Fibroblast of lung (primary cell): ENCODE measurements around the gene FXYD1. TPM values are rescaled to one million over a fixed set of nuclear protein-coding genes. Genes with fewer than 3 reads are reported as not detected.

Experiments used
- DNase-seq, 2 donors: peaks; one replicate each; pipeline versions ENCODE4 v3.0.0 to v3.0.0-alpha.2; 2010; ENCODE audit warnings: low read depth in 2 of 2
- H2AFZ ChIP-seq: 2 replicates; pipeline ENCODE4 v1.5.1; 2012; ENCODE audit warnings: low read length, control low read depth, inconsistent platforms
- H3K27ac ChIP-seq: 2 replicates; pipeline ENCODE4 v1.5.1; 2011; ENCODE audit warnings: low read length, control low read depth; ENCODE audit not compliant: insufficient read depth
- H3K27me3 ChIP-seq: 2 replicates; pipeline ENCODE4 v1.5.1; 2011; ENCODE audit warnings: mild to moderate bottlenecking, low read length; ENCODE audit not compliant: control insufficient read depth, insufficient read depth
- H3K36me3 ChIP-seq: 2 replicates; pipeline ENCODE4 v1.5.1; 2011; ENCODE audit warnings: low read length; ENCODE audit not compliant: control insufficient read depth, insufficient read depth
- H3K4me1 ChIP-seq: 2 replicates; pipeline ENCODE4 v1.5.1; 2011; ENCODE audit warnings: low read length; ENCODE audit not compliant: control insufficient read depth, insufficient read depth; ENCODE audit errors: extremely low read depth
- H3K4me2 ChIP-seq: 2 replicates; pipeline ENCODE4 v1.5.1; 2011; ENCODE audit warnings: low read length, control low read depth; ENCODE audit not compliant: insufficient read depth; ENCODE audit errors: extremely low read depth
- H3K4me3 ChIP-seq, 4 experiments: fragments of 200-600 bp in 1 of 4; sonication (generic) in 1 of 4; replicated peaks in 1 of 4; 2 replicates each; pipeline ENCODE4 v1.5.1; 2011 to 2016; ENCODE audit warnings: low read length in 4 of 4, low read depth in 3 of 4, mild to moderate bottlenecking in 3 of 4, control low read depth in 2 of 4, inconsistent platforms in 1 of 4, mixed read lengths in 1 of 4; ENCODE audit not compliant: insufficient read depth in 1 of 4; ENCODE audit errors: control extremely low read depth in 1 of 4
- H3K79me2 ChIP-seq: 2 replicates; pipeline ENCODE4 v1.5.1; 2012; ENCODE audit warnings: mild to moderate bottlenecking, low read length, inconsistent platforms; ENCODE audit not compliant: control insufficient read depth, insufficient read depth
- H3K9ac ChIP-seq: 2 replicates; pipeline ENCODE4 v1.5.1; 2011; ENCODE audit warnings: mild to moderate bottlenecking, low read length, control low read depth; ENCODE audit not compliant: insufficient read depth
- H3K9me3 ChIP-seq: 2 replicates; pipeline ENCODE4 v1.5.1; 2012; ENCODE audit warnings: low read depth, low read length; ENCODE audit not compliant: control insufficient read depth, insufficient read depth
- H4K20me1 ChIP-seq: 2 replicates; pipeline ENCODE4 v1.5.1; 2011; ENCODE audit warnings: low read length; ENCODE audit not compliant: control insufficient read depth, insufficient read depth; ENCODE audit errors: extremely low read depth
- EZH2 ChIP-seq: IDR thresholded peaks from 2 replicates; pipeline ENCODE4 v1.5.1; 2012; ENCODE audit warnings: low read length, control low read depth, mild to moderate bottlenecking; ENCODE audit errors: missing control alignments
- polyA plus RNA-seq, 2 donors: library from polyadenylated mRNA; depleted of rRNA in 1 of 2; stranded (reverse) in 1 of 2; unstranded in 1 of 2; fragments of >200 nt; gene quantifications; 2 replicates each; pipeline ENCODE4 v1.2.1, GENCODE V29; 2011 to 2012; ENCODE audit warnings: missing spikeins in 1 of 2
- total RNA-seq: library from RNA; depleted of rRNA; stranded (reverse); fragments of >200 nt; gene quantifications from 2 replicates; pipeline ENCODE4 v1.2.1, GENCODE V29; 2014
- TF ChIP-seq, protein P1 (sequence below), 2 donors: IDR thresholded peaks in 1 of 2; conservative IDR thresholded peaks in 1 of 2; 1 replicate in 1 of 2; 2 replicates in 1 of 2; pipeline ENCODE4 v1.5.1; 2011 to 2012; ENCODE audit warnings: low read length in 2 of 2, control low read depth in 1 of 2, inconsistent platforms in 1 of 2, low read depth in 1 of 2, mild to moderate bottlenecking in 1 of 2

Gene FXYD1
- total and polyA plus RNA-seq, 2 donors (not counting 1 experiment from before 2014, with no cell fraction given) = 4.5 to 7.5 TPM

DNA sequence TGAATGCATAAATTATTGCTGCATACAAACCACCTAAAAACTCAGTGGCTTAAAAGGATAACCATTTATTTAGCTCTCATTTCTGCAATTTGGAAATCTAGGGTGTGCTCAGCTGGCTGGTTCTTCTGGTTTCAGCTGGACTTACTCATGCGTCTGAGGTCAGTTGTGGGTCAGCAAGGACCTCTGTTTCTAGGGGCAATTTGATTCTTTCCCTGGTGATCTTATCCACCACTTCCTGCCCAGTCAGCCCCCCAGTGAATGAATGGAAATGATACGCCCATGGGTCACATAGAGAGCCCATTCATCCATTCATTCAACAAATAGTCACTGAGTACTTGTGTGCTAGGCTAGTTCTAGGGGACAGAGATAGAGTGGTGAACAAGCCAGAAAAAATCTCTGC is 25.8 kb downstream of the FXYD1 start:
- Histone ChIP-seq H3K9ac (no peak overlapping the region), H4K20me1 (no peaks in the 10 kb centered on the region), H3K79me2 (no peaks in the 10 kb centered on the region), H3K27ac (no peak overlapping the region), H3K4me1 (no peaks in the 10 kb centered on the region), H2AFZ (no peak overlapping the region), H3K4me3 (no peak overlapping the region), H3K9me3 (no peaks in the 10 kb centered on the region), H3K4me2 (no peak overlapping the region), H3K27me3 (no peaks in the 10 kb centered on the region), H3K36me3 (peaks cover 29% of the 10 kb centered on the region)
- peak in 1 of 2 donors; percentile 21 for DNase-seq
- no peak for TF ChIP-seq EZH2
- TF ChIP-seq, protein P1, sequence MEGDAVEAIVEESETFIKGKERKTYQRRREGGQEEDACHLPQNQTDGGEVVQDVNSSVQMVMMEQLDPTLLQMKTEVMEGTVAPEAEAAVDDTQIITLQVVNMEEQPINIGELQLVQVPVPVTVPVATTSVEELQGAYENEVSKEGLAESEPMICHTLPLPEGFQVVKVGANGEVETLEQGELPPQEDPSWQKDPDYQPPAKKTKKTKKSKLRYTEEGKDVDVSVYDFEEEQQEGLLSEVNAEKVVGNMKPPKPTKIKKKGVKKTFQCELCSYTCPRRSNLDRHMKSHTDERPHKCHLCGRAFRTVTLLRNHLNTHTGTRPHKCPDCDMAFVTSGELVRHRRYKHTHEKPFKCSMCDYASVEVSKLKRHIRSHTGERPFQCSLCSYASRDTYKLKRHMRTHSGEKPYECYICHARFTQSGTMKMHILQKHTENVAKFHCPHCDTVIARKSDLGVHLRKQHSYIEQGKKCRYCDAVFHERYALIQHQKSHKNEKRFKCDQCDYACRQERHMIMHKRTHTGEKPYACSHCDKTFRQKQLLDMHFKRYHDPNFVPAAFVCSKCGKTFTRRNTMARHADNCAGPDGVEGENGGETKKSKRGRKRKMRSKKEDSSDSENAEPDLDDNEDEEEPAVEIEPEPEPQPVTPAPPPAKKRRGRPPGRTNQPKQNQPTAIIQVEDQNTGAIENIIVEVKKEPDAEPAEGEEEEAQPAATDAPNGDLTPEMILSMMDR (conservative IDR thresholded peaks at IDR 0.05 in 1 of 2, IDR thresholded peaks at IDR 0.05 in 1 of 2; ENCODE audit: low read depth in 1 of 2, low read length in 2 of 2) = no peak

DNA sequence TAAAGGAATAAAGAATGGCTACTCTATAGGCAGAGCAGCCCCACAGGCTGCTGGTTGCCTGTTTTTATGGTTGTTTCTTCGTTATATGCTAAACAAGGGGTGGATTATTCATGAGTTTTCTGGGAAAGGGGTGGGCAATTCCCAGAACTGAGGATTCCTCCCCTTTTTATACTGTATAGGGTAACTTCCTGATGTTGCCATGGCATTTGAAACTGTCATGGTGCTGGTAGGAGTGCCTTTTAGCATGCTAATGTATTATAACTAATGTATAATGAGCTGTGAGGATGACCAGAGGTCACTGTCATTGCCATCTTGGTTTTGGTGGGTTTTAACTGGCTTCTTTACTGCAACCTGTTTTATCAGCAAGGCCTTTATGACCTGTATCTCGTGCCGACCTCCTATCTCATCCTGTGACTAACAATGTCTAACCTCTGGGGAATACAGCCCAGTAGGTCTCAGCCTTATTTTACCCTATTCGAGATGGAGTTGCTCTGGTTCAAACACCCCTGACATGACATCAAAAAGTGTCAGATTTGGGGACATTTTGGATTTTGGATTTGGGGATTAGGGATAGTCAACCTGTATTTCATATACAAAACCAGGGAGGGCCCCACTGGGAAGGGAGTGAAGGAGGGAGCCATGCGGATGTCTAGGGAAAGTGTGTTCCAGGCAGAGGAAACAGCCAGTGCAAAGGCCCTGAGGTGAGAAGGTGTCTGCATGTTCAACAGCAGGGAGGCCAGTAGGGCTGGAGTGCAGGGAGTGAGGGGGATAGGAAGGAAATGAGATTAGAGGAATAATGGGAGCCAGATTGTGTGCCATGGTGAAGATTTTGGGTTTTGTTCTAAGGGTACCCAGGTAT is 26.8 kb downstream of the FXYD1 start:
- H3K27me3 ChIP-seq = no peaks in the 10 kb centered on the region
- peaks cover 29% of the 10 kb centered on the region for H3K36me3 ChIP-seq
- no peak overlapping the region for H2AFZ ChIP-seq
- no peak overlapping the region for H3K4me2 ChIP-seq
- no peak overlapping the region for H3K27ac ChIP-seq
- DNase-seq = no peak
- H3K9me3 ChIP-seq = no peaks in the 10 kb centered on the region
- no peak for TF ChIP-seq EZH2
- TF ChIP-seq, protein P1 (conservative IDR thresholded peaks at IDR 0.05 in 1 of 2, IDR thresholded peaks at IDR 0.05 in 1 of 2; ENCODE audit: low read depth in 1 of 2, low read length in 2 of 2) = no peak
- no peaks in the 10 kb centered on the region for H3K79me2 ChIP-seq
- H3K4me1 ChIP-seq = no peaks in the 10 kb centered on the region
- H4K20me1 ChIP-seq = no peaks in the 10 kb centered on the region
- H3K4me3 ChIP-seq = no peak overlapping the region
- H3K9ac ChIP-seq = no peak overlapping the region

DNA sequence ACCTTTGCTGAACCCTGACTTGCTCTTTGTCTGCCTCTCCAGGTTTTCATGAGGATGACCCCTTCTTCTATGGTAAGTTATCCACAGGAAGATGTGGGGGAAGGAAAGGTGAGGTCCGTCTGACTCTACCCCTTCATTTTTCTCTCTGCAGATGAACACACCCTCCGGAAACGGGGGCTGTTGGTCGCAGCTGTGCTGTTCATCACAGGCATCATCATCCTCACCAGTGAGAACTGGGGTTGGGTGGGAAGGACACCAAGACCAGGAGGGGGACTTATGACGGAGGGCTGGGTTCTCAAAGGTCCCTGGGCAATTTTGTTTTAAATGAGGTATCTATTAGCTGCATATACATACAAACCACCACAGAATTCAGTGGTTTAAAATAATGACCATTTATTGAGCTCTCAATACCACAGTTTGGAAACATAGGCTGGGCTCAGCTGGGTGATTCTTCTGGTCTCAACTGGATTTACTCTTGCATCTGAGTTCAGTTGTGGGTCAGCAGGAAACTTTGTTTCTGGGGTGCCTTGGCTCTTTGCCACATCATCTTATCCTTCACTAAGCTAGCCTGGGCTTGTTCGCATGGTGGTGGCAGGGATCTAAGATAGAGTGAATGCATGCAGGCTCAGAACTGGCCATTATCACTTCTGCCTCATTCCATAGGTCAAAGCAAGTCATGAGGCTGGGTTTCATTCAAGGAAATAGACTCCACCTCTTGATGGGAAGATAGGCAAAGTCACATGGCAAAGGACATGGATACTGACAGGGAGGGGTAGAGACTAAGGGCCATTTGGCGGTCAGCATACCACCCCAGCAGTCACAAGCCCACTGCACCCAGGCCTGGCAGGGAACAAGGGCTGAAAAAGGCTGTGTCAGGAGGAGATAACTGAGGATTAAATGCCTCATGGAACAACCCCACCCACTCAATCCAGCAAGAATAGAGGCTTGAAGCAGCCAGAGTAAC is 27.8 kb downstream of the FXYD1 start:
- Histone ChIP-seq H3K4me1 (no peaks in the 10 kb centered on the region), H3K4me3 (no peak overlapping the region), H3K79me2 (no peaks in the 10 kb centered on the region), H3K27me3 (no peaks in the 10 kb centered on the region), H3K36me3 (peaks cover 26% of the 10 kb centered on the region), H3K4me2 (no peak overlapping the region), H3K9ac (no peak overlapping the region), H2AFZ (no peak overlapping the region), H3K27ac (no peak overlapping the region), H4K20me1 (no peaks in the 10 kb centered on the region), H3K9me3 (no peaks in the 10 kb centered on the region)
- TF ChIP-seq, protein P1 (conservative IDR thresholded peaks at IDR 0.05 in 1 of 2, IDR thresholded peaks at IDR 0.05 in 1 of 2; ENCODE audit: low read depth in 1 of 2, low read length in 2 of 2) = no peak
- no peak for TF ChIP-seq EZH2
- DNase-seq = no peak
